ENCODE data around the gene CHRNA4. TPM values are rescaled to one million over a fixed set of nuclear protein-coding genes. Genes with fewer than 3 reads are reported as not detected.

Gene CHRNA4
- total and polyA plus RNA-seq, 2 donors from 2014 or later: 0.44 to 0.67 TPM

- no peaks in the 10 kb centered on the region for H3K4me1 ChIP-seq (ENCODE audit: control insufficient read depth in 2 of 3, insufficient read depth in 2 of 3, low read depth in 1 of 3, low read length in 3 of 3)
- FAIRE-seq: no peak
- no peak overlapping the region for H3K4me3 ChIP-seq (ENCODE audit: low read length in 3 of 3)
- no peak overlapping the region for H3K27ac ChIP-seq (ENCODE audit: low read depth in 2 of 2, low read length in 2 of 2)
- no peak for DNase-seq
- no peak overlapping the region for H3K9ac ChIP-seq (ENCODE audit: low read length in 3 of 3)
- no peaks in the 10 kb centered on the region for H3K27me3 ChIP-seq (ENCODE audit: control insufficient read depth, insufficient read depth, low read length)
- no peaks in the 10 kb centered on the region for H3K36me3 ChIP-seq (ENCODE audit: control insufficient read depth in 2 of 3, insufficient read depth in 3 of 3, low read length in 3 of 3)
- intact Hi-C loops (cut with DNase I): no loop called here
- H3K9me3 ChIP-seq (ENCODE audit: control insufficient read depth in 2 of 3, insufficient read depth in 1 of 3, low read length in 3 of 3): no peaks in the 10 kb centered on the region
- TF ChIP-seq, protein P1, sequence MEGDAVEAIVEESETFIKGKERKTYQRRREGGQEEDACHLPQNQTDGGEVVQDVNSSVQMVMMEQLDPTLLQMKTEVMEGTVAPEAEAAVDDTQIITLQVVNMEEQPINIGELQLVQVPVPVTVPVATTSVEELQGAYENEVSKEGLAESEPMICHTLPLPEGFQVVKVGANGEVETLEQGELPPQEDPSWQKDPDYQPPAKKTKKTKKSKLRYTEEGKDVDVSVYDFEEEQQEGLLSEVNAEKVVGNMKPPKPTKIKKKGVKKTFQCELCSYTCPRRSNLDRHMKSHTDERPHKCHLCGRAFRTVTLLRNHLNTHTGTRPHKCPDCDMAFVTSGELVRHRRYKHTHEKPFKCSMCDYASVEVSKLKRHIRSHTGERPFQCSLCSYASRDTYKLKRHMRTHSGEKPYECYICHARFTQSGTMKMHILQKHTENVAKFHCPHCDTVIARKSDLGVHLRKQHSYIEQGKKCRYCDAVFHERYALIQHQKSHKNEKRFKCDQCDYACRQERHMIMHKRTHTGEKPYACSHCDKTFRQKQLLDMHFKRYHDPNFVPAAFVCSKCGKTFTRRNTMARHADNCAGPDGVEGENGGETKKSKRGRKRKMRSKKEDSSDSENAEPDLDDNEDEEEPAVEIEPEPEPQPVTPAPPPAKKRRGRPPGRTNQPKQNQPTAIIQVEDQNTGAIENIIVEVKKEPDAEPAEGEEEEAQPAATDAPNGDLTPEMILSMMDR (IDR thresholded peaks at IDR 0.05; ENCODE audit: borderline replicate concordance, extremely low read depth, insufficient read depth): no peak
These were observed 47.5 kb upstream of the CHRNA4 start for GRCh38 chr20:63408684-63409046.

DNA sequence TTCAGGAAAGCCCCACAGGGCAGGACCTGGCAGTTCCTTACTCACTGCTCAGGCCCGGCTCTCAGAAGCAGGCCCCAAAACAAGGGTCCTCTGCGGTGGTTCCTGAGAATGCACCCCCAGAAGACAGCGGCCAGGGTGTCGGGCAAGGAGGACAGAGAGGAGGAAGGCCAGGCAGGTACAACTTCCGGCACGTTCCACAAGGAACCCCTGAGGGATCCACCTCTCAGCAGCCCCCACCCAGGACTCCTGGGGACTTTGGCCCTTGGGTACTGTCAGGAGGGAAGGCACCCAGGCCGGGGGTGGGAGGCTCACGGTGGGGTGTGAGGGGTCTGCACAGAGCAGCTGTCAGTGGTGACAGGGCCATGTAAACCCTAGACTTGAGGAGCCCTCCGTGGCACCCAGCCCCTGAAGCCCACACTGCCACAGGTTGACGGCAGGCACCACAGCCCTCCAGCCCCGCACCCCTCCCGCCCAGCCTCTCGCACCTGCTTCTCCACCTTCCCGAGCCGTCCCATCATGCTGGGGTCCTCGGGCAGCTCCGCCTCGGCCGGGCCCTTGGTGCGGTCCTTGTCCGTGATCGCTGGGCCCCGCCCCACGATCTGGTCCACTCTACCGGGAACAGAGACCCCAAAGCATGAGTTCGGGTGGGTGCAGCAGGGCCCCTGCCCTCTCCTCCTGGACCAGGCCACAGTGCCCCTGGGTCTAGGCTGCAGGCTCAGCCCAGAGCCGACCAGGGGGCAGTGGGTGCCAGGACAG is 47.0 kb upstream of the CHRNA4 start:
- H3K4me3 ChIP-seq (ENCODE audit: low read length in 3 of 3): no peak overlapping the region
- no peaks in the 10 kb centered on the region for H3K36me3 ChIP-seq (ENCODE audit: control insufficient read depth in 2 of 3, insufficient read depth in 3 of 3, low read length in 3 of 3)
- H3K27ac ChIP-seq (ENCODE audit: low read depth in 2 of 2, low read length in 2 of 2): no peak overlapping the region
- no peak for FAIRE-seq
- TF ChIP-seq, protein P1 (IDR thresholded peaks at IDR 0.05; ENCODE audit: borderline replicate concordance, extremely low read depth, insufficient read depth): no peak
- H3K4me1 ChIP-seq (ENCODE audit: control insufficient read depth in 2 of 3, insufficient read depth in 2 of 3, low read depth in 1 of 3, low read length in 3 of 3): no peaks in the 10 kb centered on the region
- H3K27me3 ChIP-seq (ENCODE audit: control insufficient read depth, insufficient read depth, low read length): no peaks in the 10 kb centered on the region
- intact Hi-C loops (cut with DNase I): no loop called here
- DNase-seq: no peak
- no peak overlapping the region for H3K9ac ChIP-seq (ENCODE audit: low read length in 3 of 3)
- no peaks in the 10 kb centered on the region for H3K9me3 ChIP-seq (ENCODE audit: control insufficient read depth in 2 of 3, insufficient read depth in 1 of 3, low read length in 3 of 3)

DNA sequence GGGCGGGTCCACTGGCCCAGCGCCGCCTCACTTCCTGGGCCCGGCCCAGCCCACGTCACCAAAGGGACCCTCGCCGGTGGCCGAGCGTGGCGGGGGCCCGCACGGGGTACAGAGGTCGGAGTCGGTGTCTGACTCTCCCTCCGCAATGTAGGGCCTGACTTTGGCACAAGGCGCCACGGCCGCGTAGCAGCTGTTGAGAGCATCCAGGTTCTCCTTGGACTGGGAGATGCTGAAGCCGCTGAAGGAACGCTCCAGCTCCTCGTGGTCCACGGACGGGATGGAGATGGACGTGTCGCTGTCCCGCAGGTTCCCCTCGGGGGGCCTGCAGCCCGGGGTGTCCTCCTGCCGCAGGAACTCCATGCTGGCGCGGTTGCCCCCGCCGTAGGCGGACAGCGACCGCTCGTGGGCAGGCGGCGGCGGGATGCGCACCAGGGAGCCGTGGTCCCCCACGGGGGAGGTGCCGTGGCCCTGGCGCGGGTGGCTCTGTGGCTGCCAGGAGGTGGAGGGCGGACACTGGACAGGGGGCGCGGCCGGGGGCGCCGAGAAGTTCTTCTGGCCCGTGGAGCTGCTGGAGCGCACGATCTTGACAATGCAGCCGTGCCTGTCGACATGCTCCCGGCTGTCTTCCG is 45.6 kb upstream of the CHRNA4 start:
- DNase-seq (no peak), FAIRE-seq (no peak)
- intact Hi-C loops (cut with DNase I): no loop called here
- Histone ChIP-seq H3K27ac (ENCODE audit: low read depth in 2 of 2, low read length in 2 of 2) (no peak overlapping the region), H3K36me3 (ENCODE audit: control insufficient read depth in 2 of 3, insufficient read depth in 3 of 3, low read length in 3 of 3) (no peaks in the 10 kb centered on the region), H3K4me3 (ENCODE audit: low read length in 3 of 3) (no peak overlapping the region), H3K9ac (ENCODE audit: low read length in 3 of 3) (no peak overlapping the region), H3K27me3 (ENCODE audit: control insufficient read depth, insufficient read depth, low read length) (no peaks in the 10 kb centered on the region), H3K9me3 (ENCODE audit: control insufficient read depth in 2 of 3, insufficient read depth in 1 of 3, low read length in 3 of 3) (no peaks in the 10 kb centered on the region), H3K4me1 (ENCODE audit: control insufficient read depth in 2 of 3, insufficient read depth in 2 of 3, low read depth in 1 of 3, low read length in 3 of 3) (no peaks in the 10 kb centered on the region)
- TF ChIP-seq, protein P1 (IDR thresholded peaks at IDR 0.05; ENCODE audit: borderline replicate concordance, extremely low read depth, insufficient read depth): no peak

Data from kidney (tissue), 14 donors.